Activated naive CD4-positive, alpha-beta T cell treated with anti-CD3 and anti-CD28 coated beads for 36 hours (primary cell): ENCODE data around the gene ATXN8OS. TPM values are rescaled to one million over a fixed set of nuclear protein-coding genes. Genes with fewer than 3 reads are reported as not detected.
"Not testable (repeated sequence)": the region's sequence is repeated elsewhere in the genome, so short reads cannot be mapped to it uniquely, and the experiment has no call there.

Experiments used
- CTCF ChIA-PET: fragments of 350-600 bp; sonication (Branson Sonifier 250); formaldehyde crosslinking; loops from one replicate; lab custom pipeline; 2021; ENCODE audit warnings: antibody characterized with exemption; lab: Charles Lee
- DNase-seq: peaks from one replicate; pipeline ENCODE4 v3.0.0-alpha.2; 2020
- H3K27ac Mint-ChIP-seq: one replicate; pipeline ENCODE4 v1.8.0; 2021; ENCODE audit warnings: mild to moderate bottlenecking, mixed read lengths
- H3K27me3 Mint-ChIP-seq: one replicate; pipeline ENCODE4 v1.8.0; 2021; ENCODE audit warnings: low read depth, mixed read lengths
- H3K36me3 Mint-ChIP-seq: one replicate; pipeline ENCODE4 v1.8.0; 2021; ENCODE audit warnings: low read depth, mixed read lengths
- H3K4me1 Mint-ChIP-seq: one replicate; pipeline ENCODE4 v1.8.0; 2021; ENCODE audit warnings: low read depth, mixed read lengths
- H3K4me3 Mint-ChIP-seq: one replicate; pipeline ENCODE4 v1.8.0; 2021; ENCODE audit warnings: mild to moderate bottlenecking, moderate library complexity, mixed read lengths
- H3K9me3 Mint-ChIP-seq: one replicate; pipeline ENCODE4 v1.8.0; 2021; ENCODE audit warnings: mixed read lengths
- intact Hi-C: fragments of 100-400 bp; cut with micrococcal nuclease; formaldehyde crosslinking; loops from one replicate; pipeline ENCODE4 v1.15.1; 2023
- total RNA-seq, 2 experiments: library from RNA; stranded (reverse); gene quantifications; one replicate each; pipeline ENCODE4 v1.2.3, GENCODE V29; 2021

ATXN8OS gene
- total RNA-seq, 2 experiments from 2014 or later, result not detected

DNA sequence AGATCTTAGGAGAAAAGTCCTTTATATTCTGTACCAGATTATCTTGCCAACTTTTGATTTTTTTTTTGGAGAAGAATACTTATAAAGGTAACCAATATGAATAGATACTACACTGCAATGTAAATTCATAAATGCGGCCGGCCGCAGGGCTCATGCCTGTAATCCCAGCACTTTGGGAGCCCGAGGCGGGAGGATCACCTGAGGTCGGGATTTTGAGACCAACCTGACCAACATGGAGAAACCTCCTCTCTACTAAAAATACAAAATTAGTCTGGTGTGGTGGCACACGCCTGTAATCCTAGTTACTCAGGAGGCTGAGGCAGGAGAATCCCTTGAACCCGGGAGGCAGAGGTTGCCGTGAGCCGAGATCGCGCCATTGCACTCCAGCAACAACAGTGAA, 35.0 kb downstream of the ATXN8OS start:
- CTCF ChIA-PET, intact Hi-C loops, H3K9me3 Mint-ChIP-seq, H3K27ac Mint-ChIP-seq, H3K4me1 Mint-ChIP-seq, H3K27me3 Mint-ChIP-seq, H3K36me3 Mint-ChIP-seq, DNase-seq, H3K4me3 Mint-ChIP-seq: not testable (repeated sequence)

- no peaks in the 10 kb centered on the region for H3K27me3 Mint-ChIP-seq
- no peaks in the 10 kb centered on the region for H3K36me3 Mint-ChIP-seq
These were observed 54.5 kb downstream of the ATXN8OS start for GRCh38 chr13:70162141-70162540.

DNA sequence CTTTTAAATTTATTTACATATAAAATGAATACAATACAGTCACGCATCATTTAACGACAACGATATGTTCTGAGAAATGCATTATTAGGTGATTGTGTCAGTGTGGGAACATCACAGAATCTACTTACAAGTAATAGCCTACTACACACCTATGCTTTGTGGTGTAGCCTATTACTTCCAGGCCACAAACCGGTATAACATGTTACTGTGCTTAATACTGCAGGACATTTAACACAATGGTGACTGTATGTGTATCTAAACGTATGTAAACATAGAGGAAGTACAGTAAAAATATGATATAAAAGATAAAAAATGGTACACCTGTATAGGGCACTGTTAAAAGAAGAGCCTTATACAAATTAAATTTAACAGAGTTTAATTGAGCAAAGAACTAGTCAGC, 63.1 kb downstream of the ATXN8OS start:
- no peak overlapping the region for H3K4me3 Mint-ChIP-seq
- CTCF ChIA-PET, result no interaction called here
- H3K27me3 Mint-ChIP-seq, result no peaks in the 10 kb centered on the region
- no peak for DNase-seq
- H3K4me1 Mint-ChIP-seq, result no peaks in the 10 kb centered on the region
- H3K9me3 Mint-ChIP-seq, result peaks cover 8% of the 10 kb centered on the region
- no peaks in the 10 kb centered on the region for H3K36me3 Mint-ChIP-seq
- intact Hi-C loops, result no loop called here
- H3K27ac Mint-ChIP-seq, result no peak overlapping the region

More at GRCh38 chr13:70162141-70162540, 54.5 kb downstream of the ATXN8OS start:
- CTCF ChIA-PET, result no interaction called here
- H3K4me3 Mint-ChIP-seq, result no peak overlapping the region
- intact Hi-C loops, result no loop called here
- no peaks in the 10 kb centered on the region for H3K4me1 Mint-ChIP-seq
- no peaks in the 10 kb centered on the region for H3K9me3 Mint-ChIP-seq
- DNase-seq, result no peak
- H3K27ac Mint-ChIP-seq, result no peak overlapping the region

DNA sequence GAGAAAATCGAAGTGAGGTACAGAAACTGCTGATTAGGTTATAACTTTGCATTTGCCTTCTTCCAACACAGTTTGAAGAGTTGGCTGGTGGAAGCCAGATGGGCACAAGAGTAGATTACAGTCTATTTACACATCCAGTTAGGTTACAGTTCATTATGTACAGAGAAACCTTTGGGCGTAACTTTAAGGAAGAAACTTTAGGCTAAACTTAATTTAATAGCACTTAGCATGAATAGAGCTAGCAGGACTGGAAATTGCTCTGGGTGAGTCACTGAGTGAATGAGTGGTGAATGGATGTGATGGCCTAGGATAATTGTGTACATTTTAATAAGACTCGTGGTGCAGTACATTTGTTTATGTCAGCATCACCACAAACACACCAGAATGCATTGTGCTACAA, 63.5 kb downstream of the ATXN8OS start:
- no peaks in the 10 kb centered on the region for H3K36me3 Mint-ChIP-seq
- peaks cover 8% of the 10 kb centered on the region for H3K9me3 Mint-ChIP-seq
- H3K4me1 Mint-ChIP-seq, result no peaks in the 10 kb centered on the region
- DNase-seq, result no peak
- H3K27me3 Mint-ChIP-seq, result no peaks in the 10 kb centered on the region
- H3K27ac Mint-ChIP-seq, result no peak overlapping the region
- no peak overlapping the region for H3K4me3 Mint-ChIP-seq
- CTCF ChIA-PET, result no interaction called here
- intact Hi-C loops, result no loop called here

DNA sequence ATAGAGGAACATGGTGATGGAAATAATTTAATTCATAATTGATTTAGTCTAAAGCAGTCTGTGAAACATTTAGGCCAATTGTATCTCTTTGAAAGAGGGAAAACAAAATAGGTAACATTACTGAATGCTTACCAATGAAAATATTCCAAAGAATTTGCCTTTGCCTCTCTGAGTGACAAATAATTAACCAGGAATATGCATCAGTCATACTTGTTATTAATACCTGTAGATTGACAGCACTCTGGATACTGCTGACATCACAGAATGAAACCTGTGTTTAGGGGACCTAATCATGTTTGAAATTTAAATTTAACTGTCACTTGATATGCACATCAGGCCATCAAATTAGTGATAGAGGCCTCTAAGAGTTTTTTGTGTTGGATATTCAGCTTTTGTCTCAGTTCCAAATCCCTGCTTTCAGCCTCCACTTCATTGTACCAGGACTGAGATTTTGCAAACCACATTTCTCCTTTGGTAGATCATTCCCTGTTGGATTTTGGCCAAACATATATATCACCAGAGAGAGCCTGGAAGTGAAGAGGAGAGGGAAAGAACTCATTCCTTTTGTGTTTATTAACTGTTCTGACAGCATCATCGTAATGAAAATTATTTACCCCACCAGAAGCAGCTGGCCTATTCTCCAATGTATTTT, 65.4 kb downstream of the ATXN8OS start:
- Mint-ChIP-seq H3K36me3 (no peaks in the 10 kb centered on the region), H3K27ac (no peak overlapping the region), H3K27me3 (no peaks in the 10 kb centered on the region), H3K9me3 (peaks cover 11% of the 10 kb centered on the region), H3K4me1 (no peaks in the 10 kb centered on the region), H3K4me3 (no peak overlapping the region)
- CTCF ChIA-PET, result no interaction called here
- intact Hi-C loops, result no loop called here
- DNase-seq, result no peak

DNA sequence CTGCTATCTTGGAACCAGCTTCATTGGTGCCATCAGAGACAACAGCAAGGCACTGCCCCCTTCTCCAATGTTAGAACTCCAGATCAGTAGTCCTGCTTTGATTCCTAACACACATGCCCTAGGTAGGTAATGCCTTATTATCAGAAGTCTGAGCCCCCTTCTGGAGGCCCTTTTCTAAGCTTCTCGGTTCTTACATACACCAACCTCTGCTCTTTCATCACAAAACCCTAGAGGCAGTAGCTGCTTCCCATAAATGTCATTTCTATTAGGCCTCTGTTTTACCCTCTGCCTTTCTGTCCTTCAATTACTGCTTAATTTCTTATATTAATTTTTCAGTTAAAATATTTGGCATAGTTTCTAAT, 66.0 kb downstream of the ATXN8OS start:
- intact Hi-C loops, result no loop called here
- CTCF ChIA-PET, result no interaction called here
- Mint-ChIP-seq H3K4me1 (no peaks in the 10 kb centered on the region), H3K27me3 (no peaks in the 10 kb centered on the region), H3K4me3 (no peak overlapping the region), H3K36me3 (no peaks in the 10 kb centered on the region), H3K9me3 (peaks cover 8% of the 10 kb centered on the region), H3K27ac (no peak overlapping the region)
- no peak for DNase-seq

DNA sequence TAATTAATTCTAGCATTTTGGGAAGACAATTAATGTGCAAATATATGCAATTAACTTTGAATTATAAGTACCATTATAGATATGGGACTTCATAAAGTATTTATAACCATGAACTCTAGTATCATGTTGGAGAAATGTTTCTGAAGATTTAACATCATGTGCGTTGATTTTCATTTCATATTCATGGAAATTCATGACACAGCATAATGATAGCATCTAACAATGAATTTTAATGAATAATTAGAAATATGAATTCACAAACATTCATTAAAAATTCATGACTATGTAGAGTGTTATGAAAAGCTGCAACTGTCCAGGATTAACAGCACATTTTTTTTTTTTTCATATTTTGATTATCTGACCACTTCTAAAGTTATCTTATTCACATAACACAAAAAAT, 70.7 kb downstream of the ATXN8OS start:
- H3K9me3 Mint-ChIP-seq, result peaks cover 8% of the 10 kb centered on the region
- no peaks in the 10 kb centered on the region for H3K36me3 Mint-ChIP-seq
- no peaks in the 10 kb centered on the region for H3K4me1 Mint-ChIP-seq
- intact Hi-C loops, result no loop called here
- no peaks in the 10 kb centered on the region for H3K27me3 Mint-ChIP-seq
- H3K4me3 Mint-ChIP-seq, result no peak overlapping the region
- CTCF ChIA-PET, result no interaction called here
- no peak overlapping the region for H3K27ac Mint-ChIP-seq
- DNase-seq, result no peak

Other genes with a start within 250 kb of the ATXN8OS start
- gene KLHL1, start 626 bp downstream of the ATXN8OS start, total RNA-seq, result not detected